H1 (cell line): ENCODE measurements around the gene H2AZ2. TPM values are rescaled to one million over a fixed set of nuclear protein-coding genes. Genes with fewer than 3 reads are reported as not detected.

Experiments used
- CTCF ChIA-PET: fragments of 300-600 bp; sonication (Branson Sonifier 250); formaldehyde crosslinking; loops from one replicate; lab custom pipeline; 2021; ENCODE audit not compliant: partially characterized antibody; lab: Charles Lee
- POLR2A ChIA-PET: fragments of 300-600 bp; sonication (Branson Sonifier 250); formaldehyde crosslinking; loops from one replicate; lab custom pipeline; 2021; ENCODE audit warnings: inconsistent platforms; ENCODE audit not compliant: partially characterized antibody; lab: Charles Lee
- DNase-seq, 2 experiments: peaks; one replicate each; pipeline versions ENCODE4 v3.0.0 to v3.0.0-alpha.2; 2010 to 2022; ENCODE audit warnings: low spot score in 2 of 2, low read depth in 1 of 2, mixed read lengths in 1 of 2
- FAIRE-seq: peaks from 2 replicates; lab custom pipeline; 2011; peaks lifted over from hg19 to GRCh38; lab: Jason Lieb, UNC
- H2AFZ ChIP-seq: 2 replicates; pipeline ENCODE4 v1.8.1; 2012; ENCODE audit warnings: low read length, inconsistent platforms
- H2AK5ac ChIP-seq: 2 replicates; pipeline ENCODE4 v1.6.1; 2013; ENCODE audit warnings: low read depth, low read length
- H2BK120ac ChIP-seq: replicated peaks from 2 replicates; pipeline ENCODE3; 2013; ENCODE audit warnings: low read depth, low read length, inconsistent platforms
- H2BK12ac ChIP-seq: 2 replicates; pipeline ENCODE4 v1.6.1; 2013; ENCODE audit warnings: low read depth, low read length
- H2BK15ac ChIP-seq: 2 replicates; pipeline ENCODE4 v1.6.1; 2013; ENCODE audit warnings: low read length
- H2BK20ac ChIP-seq: 2 replicates; pipeline ENCODE4 v1.6.1; 2013; ENCODE audit warnings: low read length
- H2BK5ac ChIP-seq: 2 replicates; pipeline ENCODE4 v1.6.1; 2013; ENCODE audit warnings: low read depth, low read length
- H3K14ac ChIP-seq: 2 replicates; pipeline ENCODE4 v1.6.1; 2013; ENCODE audit warnings: inconsistent platforms; ENCODE audit not compliant: insufficient read length
- H3K18ac ChIP-seq: 2 replicates; pipeline ENCODE4 v1.6.1; 2013; ENCODE audit warnings: low read length; ENCODE audit errors: extremely low read depth
- H3K23ac ChIP-seq: 2 replicates; pipeline ENCODE4 v1.6.1; 2013; ENCODE audit warnings: inconsistent platforms; ENCODE audit not compliant: insufficient read length
- H3K23me2 ChIP-seq: 2 replicates; pipeline ENCODE4 v1.6.1; 2013; ENCODE audit warnings: low read depth, low read length
- H3K27ac ChIP-seq: 2 replicates; pipeline ENCODE4 v1.6.1; 2011; ENCODE audit warnings: low read depth, low read length, inconsistent platforms
- H3K27me3 ChIP-seq, 4 experiments: replicated peaks in 1 of 4; 1 replicate in 1 of 4; 2 replicates in 3 of 4; pipeline versions ENCODE4 v1.6.1 to v1.8.1; 2011 to 2013; ENCODE audit warnings: low read length in 3 of 4, mild to moderate bottlenecking in 3 of 4, inconsistent platforms in 2 of 4, mixed read lengths in 2 of 4, moderate library complexity in 1 of 4; ENCODE audit not compliant: control insufficient read depth in 3 of 4, insufficient read depth in 3 of 4; ENCODE audit errors: extremely low read depth in 1 of 4
- H3K36me3 ChIP-seq, 4 experiments: 2 replicates each; pipeline versions ENCODE4 v1.6.1 to v1.8.1; 2011 to 2013; ENCODE audit warnings: mild to moderate bottlenecking in 4 of 4, low read length in 3 of 4, moderate library complexity in 2 of 4, control low read depth in 1 of 4, inconsistent platforms in 1 of 4; ENCODE audit not compliant: insufficient read depth in 4 of 4, control insufficient read depth in 2 of 4
- H3K4ac ChIP-seq: replicated peaks from 2 replicates; pipeline ENCODE3; 2013; ENCODE audit warnings: low read length, low read depth, mixed read lengths, inconsistent platforms; ENCODE audit not compliant: insufficient read length
- H3K4me1 ChIP-seq, 4 experiments: replicated peaks in 1 of 4; 1 replicate in 1 of 4; 2 replicates in 3 of 4; pipeline versions ENCODE4 v1.6.1 to v1.8.1; 2011 to 2013; ENCODE audit warnings: low read length in 3 of 4, inconsistent platforms in 2 of 4, mixed read lengths in 1 of 4; ENCODE audit not compliant: insufficient read depth in 4 of 4, control insufficient read depth in 3 of 4
- H3K4me2 ChIP-seq, 2 experiments: 2 replicates each; pipeline versions ENCODE4 v1.6.1 to v1.8.1; 2011 to 2013; ENCODE audit warnings: low read depth in 2 of 2, low read length in 2 of 2, control low read depth in 1 of 2, inconsistent platforms in 1 of 2, mild to moderate bottlenecking in 1 of 2; ENCODE audit not compliant: insufficient read depth in 1 of 2
- H3K4me3 ChIP-seq, 4 experiments: fragments of 200-600, 300-600 bp in 1 of 4; sonication (generic), shearing (Covaris generic), sonication (Bioruptor Twin) in 1 of 4; 2 replicates each; pipeline versions ENCODE4 v1.5.1 to v1.8.1; 2011 to 2016; ENCODE audit warnings: low read length in 4 of 4, low read depth in 3 of 4, control low read depth in 2 of 4, inconsistent platforms in 2 of 4, mild to moderate bottlenecking in 2 of 4, mixed read lengths in 1 of 4, moderate library complexity in 1 of 4; ENCODE audit not compliant: insufficient read depth in 2 of 4; ENCODE audit errors: extremely low read depth in 1 of 4
- H3K56ac ChIP-seq: replicated peaks from 2 replicates; pipeline ENCODE3; 2013; ENCODE audit warnings: low read depth, mild to moderate bottlenecking, mixed read lengths, low read length, inconsistent platforms; ENCODE audit not compliant: insufficient read length
- H3K79me1 ChIP-seq: 2 replicates; pipeline ENCODE4 v1.6.1; 2013; ENCODE audit warnings: low read depth, low read length, control low read depth
- H3K79me2 ChIP-seq, 2 experiments: 2 replicates each; pipeline versions ENCODE4 v1.6.1 to v1.8.1; 2012 to 2013; ENCODE audit warnings: low read length in 2 of 2, mild to moderate bottlenecking in 2 of 2, inconsistent platforms in 1 of 2; ENCODE audit not compliant: insufficient read depth in 2 of 2, control insufficient read depth in 1 of 2
- H3K9ac ChIP-seq, 4 experiments: replicated peaks in 1 of 4; 1 replicate in 1 of 4; 2 replicates in 3 of 4; pipeline versions ENCODE4 v1.6.1 to v1.8.1; 2011 to 2013; ENCODE audit warnings: low read depth in 3 of 4, low read length in 3 of 4, control low read depth in 2 of 4, mild to moderate bottlenecking in 2 of 4, moderate library complexity in 2 of 4, inconsistent platforms in 1 of 4; ENCODE audit errors: extremely low read depth in 1 of 4
- H3K9me3 ChIP-seq, 2 experiments: 2 replicates each; pipeline versions ENCODE4 v1.6.1 to v1.8.1; 2012 to 2013; ENCODE audit warnings: mild to moderate bottlenecking in 2 of 2, moderate library complexity in 2 of 2, control low read depth in 1 of 2, inconsistent platforms in 1 of 2, low read depth in 1 of 2, low read length in 1 of 2, mixed read lengths in 1 of 2; ENCODE audit not compliant: insufficient read depth in 2 of 2
- H4K20me1 ChIP-seq, 2 experiments: replicated peaks in 1 of 2; 2 replicates each; pipeline versions ENCODE3 to v1.8.1; 2011 to 2013; ENCODE audit warnings: inconsistent platforms in 2 of 2, low read length in 2 of 2, mild to moderate bottlenecking in 1 of 2; ENCODE audit not compliant: insufficient read depth in 2 of 2, control insufficient read depth in 1 of 2
- H4K5ac ChIP-seq: 2 replicates; pipeline ENCODE4 v1.6.1; 2013; ENCODE audit warnings: low read length, low read depth, mixed read lengths, inconsistent platforms; ENCODE audit not compliant: insufficient read length
- H4K8ac ChIP-seq: 2 replicates; pipeline ENCODE4 v1.8.0; 2013; ENCODE audit warnings: mild to moderate bottlenecking, moderate library complexity, low read length, inconsistent platforms; ENCODE audit not compliant: insufficient read depth; ENCODE audit errors: extremely low read depth
- H4K91ac ChIP-seq: replicated peaks from 2 replicates; pipeline ENCODE3; 2013; ENCODE audit warnings: low read length, mixed read lengths, inconsistent platforms; ENCODE audit not compliant: insufficient read length
- CBX8 ChIP-seq: fragments of 300-800, 300-1000 bp; sonication (generic); IDR thresholded peaks from 2 replicates; pipeline ENCODE4 v1.7.1; 2016; ENCODE audit warnings: low read depth, low read length, borderline replicate concordance
- EP300 ChIP-seq, 2 experiments: IDR thresholded peaks; 1 replicate in 1 of 2; 2 replicates in 1 of 2; pipeline ENCODE4 v1.6.1; 2011 to 2012; ENCODE audit warnings: low read depth in 2 of 2, low read length in 2 of 2, mild to moderate bottlenecking in 2 of 2, borderline replicate concordance in 1 of 2, inconsistent platforms in 1 of 2, moderate library complexity in 1 of 2
- KDM1A ChIP-seq: fragments of 200-600, 300-600 bp; sonication (generic); IDR thresholded peaks from 2 replicates; pipeline ENCODE4 v1.7.1; 2016; ENCODE audit warnings: mild to moderate bottlenecking, low read length, borderline replicate concordance
- RNF2 ChIP-seq: fragments of 200-900, 300-1000 bp; sonication (generic); IDR thresholded peaks from 2 replicates; pipeline ENCODE4 v1.7.1; 2016; ENCODE audit warnings: borderline replicate concordance, low read depth, mild to moderate bottlenecking, antibody characterized with exemption, low read length; ENCODE audit not compliant: poor library complexity, severe bottlenecking; ENCODE audit errors: missing control alignments
- SIRT6 ChIP-seq: IDR thresholded peaks from one replicate; pipeline ENCODE4 v1.7.1; 2012; ENCODE audit warnings: low read length, inconsistent platforms
- WGBS, 2 experiments: shearing (Covaris generic) in 1 of 2; methylation state at CpG; one replicate each; pipeline versions ENCODE4 v1.1.6 to v1.1.7; 2013 to 2015; ENCODE audit warnings: low lambda C conversion rate in 2 of 2, mixed read lengths in 2 of 2, inconsistent platforms in 1 of 2, low coverage in 1 of 2, missing lambda C conversion rate in 1 of 2; ENCODE audit not compliant: insufficient replicate concordance in 2 of 2, insufficient coverage in 1 of 2, insufficient read length in 1 of 2; ENCODE audit errors: extremely low coverage in 1 of 2, missing lambda C conversion rate in 1 of 2; 5-methylcytosine and 5-hydroxymethylcytosine counted together
- polyA plus RNA-seq, 7 experiments: library from polyadenylated mRNA; depleted of rRNA in 3 of 7; stranded (reverse) in 5 of 7; unstranded in 2 of 7; fragments of >200 nt in 5 of 7; fragments of 200-250 nt in 2 of 7; gene quantifications; 1 replicate in 5 of 7; 2 replicates in 1 of 7; 4 replicates in 1 of 7; pipeline versions ENCODE4 v1.2.1 to v1.2.3, GENCODE V29; 2011 to 2013; ENCODE audit warnings: missing spikeins in 2 of 7, mixed read lengths in 2 of 7
- total RNA-seq: library from RNA; stranded (reverse); fragmentation: NEBNext Ultra II Directional; extraction: Animal tissue kit (Norgen Biotek cat#: 25700); gene quantifications from 2 replicates; pipeline ENCODE4 v1.2.1, GENCODE V29; 2021
- TF ChIP-seq, protein P1 (sequence below): IDR thresholded peaks from 2 replicates; pipeline ENCODE4 v1.6.1; 2011; ENCODE audit warnings: low read length, improper control_type of control experiment

The H2AZ2 gene
- total and polyA plus RNA-seq, 2 of the 8 experiments (the other 6 are each of a cell fraction or from before 2014, with no cell fraction given), result 168 to 187 TPM

DNA sequence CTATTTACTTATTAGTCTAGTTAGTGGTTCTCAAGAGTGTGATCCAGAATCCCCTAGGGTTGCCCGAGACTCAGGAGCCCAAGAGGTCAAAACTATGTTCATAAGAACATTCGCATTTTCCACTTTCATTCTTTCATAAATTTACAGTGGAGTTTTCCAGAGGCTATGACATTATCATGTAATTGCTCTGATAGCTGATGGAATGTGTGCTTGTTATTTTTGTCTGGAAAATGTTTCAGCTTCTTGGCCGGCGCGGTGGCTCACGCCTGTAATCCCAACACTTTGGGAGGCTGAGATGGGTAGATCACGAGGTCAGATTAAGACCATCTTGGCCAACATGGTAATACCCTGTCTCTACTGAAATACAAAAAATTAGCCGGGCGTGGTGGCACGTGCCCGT lies 27.4 kb upstream of the H2AZ2 start:
- no peak overlapping the region for H2BK15ac ChIP-seq
- H4K8ac ChIP-seq, result no peak overlapping the region
- H3K23me2 ChIP-seq, result no peaks in the 10 kb centered on the region
- H3K18ac ChIP-seq, result no peak overlapping the region
- no peak overlapping the region for H3K27ac ChIP-seq
- H2BK120ac ChIP-seq, result no peak overlapping the region
- H3K27me3 ChIP-seq, result no peaks in the 10 kb centered on the region
- no peak overlapping the region for H4K5ac ChIP-seq
- TF ChIP-seq EP300 (IDR thresholded peaks at IDR 0.05; ENCODE audit: borderline replicate concordance in 1 of 2, low read depth in 2 of 2, low read length in 2 of 2), result no peak
- TF ChIP-seq, protein P1, sequence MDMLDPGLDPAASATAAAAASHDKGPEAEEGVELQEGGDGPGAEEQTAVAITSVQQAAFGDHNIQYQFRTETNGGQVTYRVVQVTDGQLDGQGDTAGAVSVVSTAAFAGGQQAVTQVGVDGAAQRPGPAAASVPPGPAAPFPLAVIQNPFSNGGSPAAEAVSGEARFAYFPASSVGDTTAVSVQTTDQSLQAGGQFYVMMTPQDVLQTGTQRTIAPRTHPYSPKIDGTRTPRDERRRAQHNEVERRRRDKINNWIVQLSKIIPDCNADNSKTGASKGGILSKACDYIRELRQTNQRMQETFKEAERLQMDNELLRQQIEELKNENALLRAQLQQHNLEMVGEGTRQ, result no peak
- no peak for TF ChIP-seq CBX8
- no peak for TF ChIP-seq RNF2
- no peak for TF ChIP-seq KDM1A
- TF ChIP-seq SIRT6, result no peak
- TF ChIP-seq, all 59 proteins: peak for 0
- Histone ChIP-seq H3K56ac (no peak overlapping the region), H3K23ac (no peak overlapping the region), H2BK20ac (no peak overlapping the region), H2BK5ac (no peak overlapping the region), H3K4me2 (no peak overlapping the region), H2AFZ (no peak overlapping the region), H3K9ac (no peak overlapping the region), H3K9me3 (peaks cover 4 to 23% of the 10 kb centered on the region in 2 experiments; a peak in 3 of 4 replicates), H3K79me1 (no peaks in the 10 kb centered on the region), H2AK5ac (no peak overlapping the region), H3K4me1 (no peaks in the 10 kb centered on the region), H3K36me3 (peaks cover 0 to 1% (median under 1%) of the 10 kb centered on the region in 4 experiments; a peak in 1 of 8 replicates), H3K4me3 (no peak overlapping the region), H3K79me2 (peaks cover 0 to 10% of the 10 kb centered on the region in 2 experiments; a peak in 2 of 4 replicates), H4K20me1 (no peaks in the 10 kb centered on the region), H4K91ac (no peak overlapping the region), H3K14ac (no peak overlapping the region), H2BK12ac (no peak overlapping the region), H3K4ac (no peak overlapping the region)
- FAIRE-seq (no peak), DNase-seq (no peak)
- WGBS, 2 experiments, result 93% methylated on average over 11 of the region's 11 CpGs; no CpG with 5 or more reads in 1 of the 2 experiments
- ChIA-PET POLR2A (interaction anchor here (0.7 to 3.1 kb wide), 3 partner anchors 9 to 35 kb away, joined by 3 to 15 read pairs (median 4); partner anchors contain the start of gene PURB), CTCF (no interaction called here)
